EH (cell line): ENCODE measurements around the gene GLUD2.
A peak's percentile ranks its signal among the peaks of the same experiment; 100 is the strongest.
"Not testable (repeated sequence)": the region's sequence is repeated elsewhere in the genome, so short reads cannot be mapped to it uniquely, and the experiment has no call there.

Experiments used
- DNase-seq: peaks from one replicate; pipeline ENCODE4 v3.0.0-alpha.2; 2015; ENCODE audit warnings: low read depth

Gene GLUD2

GRCh38 chrX:121047441-121048419 is at the start of gene GLUD2:
Gene GLUD2 (plus strand): TSS chrX:121047610. CDS start chrX:121047685, 75 bp downstream.
- peak; percentile 46 for DNase-seq

GRCh38 chrX:120999413-120999812 is 48.0 kb upstream of the GLUD2 start:
- DNase-seq: no peak

- no peak for DNase-seq
Observed at GRCh38 chrX:121000589-121000988, 46.8 kb upstream of the GLUD2 start.

- no peak for DNase-seq
Observed at GRCh38 chrX:121008920-121009319, 38.5 kb upstream of the GLUD2 start.

- DNase-seq: no peak
Observed at GRCh38 chrX:121009764-121010163, 37.6 kb upstream of the GLUD2 start.

GRCh38 chrX:121010218-121010617 is 37.2 kb upstream of the GLUD2 start:
- no peak for DNase-seq

GRCh38 chrX:121011254-121011653 is 36.2 kb upstream of the GLUD2 start:
- DNase-seq: no peak

- no peak for DNase-seq
Observed at GRCh38 chrX:121013897-121014455, 33.4 kb upstream of the GLUD2 start.

GRCh38 chrX:121014826-121015225 is 32.6 kb upstream of the GLUD2 start:
- DNase-seq: no peak

GRCh38 chrX:121028419-121028818 is 19.0 kb upstream of the GLUD2 start:
- no peak for DNase-seq

- DNase-seq: no peak
Observed at GRCh38 chrX:121030083-121030482, 17.3 kb upstream of the GLUD2 start.

GRCh38 chrX:121032531-121032930 is 14.9 kb upstream of the GLUD2 start:
- DNase-seq: no peak

GRCh38 chrX:121036137-121036536 is 11.3 kb upstream of the GLUD2 start:
- DNase-seq: no peak

- DNase-seq: no peak
Observed at GRCh38 chrX:121036951-121037350, 10.5 kb upstream of the GLUD2 start.

GRCh38 chrX:121050781-121051180 is 3.4 kb downstream of the GLUD2 start:
- DNase-seq: no peak

GRCh38 chrX:121052122-121052521 is 4.7 kb downstream of the GLUD2 start:
- DNase-seq: peak; percentile 7

- no peak for DNase-seq
Observed at GRCh38 chrX:121062289-121062688, 14.9 kb downstream of the GLUD2 start.

GRCh38 chrX:121064579-121064978 is 17.2 kb downstream of the GLUD2 start:
- DNase-seq: no peak

GRCh38 chrX:121084247-121084646 is 36.8 kb downstream of the GLUD2 start:
- not testable (repeated sequence) for DNase-seq

- DNase-seq: no peak
Observed at GRCh38 chrX:121084903-121085611, 37.6 kb downstream of the GLUD2 start.

GRCh38 chrX:121085612-121086010 is 38.2 kb downstream of the GLUD2 start:
- DNase-seq: no peak

GRCh38 chrX:121093011-121093410 is 45.6 kb downstream of the GLUD2 start:
- no peak for DNase-seq
